Measurements from ENCODE around the gene PPIL1.

The PPIL1 gene

DNA sequence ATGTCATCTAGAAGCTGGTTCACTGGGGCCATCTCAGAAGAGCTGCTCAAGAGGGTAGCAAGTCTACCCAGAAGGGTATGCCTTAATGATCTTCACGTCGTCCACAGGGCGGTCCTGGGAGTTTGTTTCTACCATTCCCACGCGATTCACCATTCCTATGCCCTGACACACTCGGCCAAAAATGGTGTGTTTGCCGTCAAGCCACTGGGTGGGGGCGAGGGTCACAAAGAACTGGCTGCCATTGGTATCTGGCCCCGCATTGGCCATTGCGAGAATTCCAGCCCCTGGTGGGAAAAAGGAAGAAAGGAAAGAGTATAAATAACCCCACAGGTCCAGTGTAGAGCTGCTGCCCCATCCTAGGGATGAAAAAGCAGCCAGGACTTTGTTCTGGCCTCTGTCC, 18.9 kb downstream of the PPIL1 start:
- no peak for DNase-seq (ENCODE audit: low read depth in 2 of 2)

- DNase-seq (ENCODE audit: low read depth in 2 of 2), result no peak
Measured at GRCh38 chr6:36853325-36853724, 21.3 kb downstream of the PPIL1 start.

DNA sequence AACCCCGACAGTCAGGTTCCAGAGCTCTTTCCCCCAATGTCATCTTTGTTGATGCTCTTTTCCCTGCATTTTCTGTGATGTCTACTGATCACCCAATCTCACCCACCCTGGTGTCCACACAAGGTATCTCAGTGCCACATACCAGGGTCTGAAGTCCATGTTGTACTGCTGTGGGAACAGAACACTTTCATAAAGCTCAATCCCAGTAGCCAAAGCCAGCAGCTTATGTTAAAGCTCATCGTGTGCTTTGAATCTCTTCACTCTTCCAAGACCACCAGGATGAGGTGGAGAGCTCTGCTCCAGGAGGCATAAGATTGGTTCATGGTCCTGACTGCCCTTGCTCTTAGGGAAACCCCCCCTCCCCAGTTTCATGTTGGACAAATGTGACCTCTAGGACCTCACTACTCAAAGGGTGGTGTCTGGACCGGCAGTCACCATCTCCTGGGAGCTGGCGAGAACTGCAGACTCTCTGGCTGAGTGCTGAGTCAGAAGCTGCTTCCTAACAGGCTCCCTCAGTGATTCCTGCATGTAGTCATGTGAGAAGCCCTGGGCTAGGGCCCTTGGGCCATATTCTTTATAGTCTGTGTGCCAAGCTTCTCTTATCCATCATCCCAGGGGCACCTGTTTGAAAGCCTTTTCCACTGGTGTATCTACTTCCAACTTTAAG, 22.0 kb downstream of the PPIL1 start:
- DNase-seq (ENCODE audit: low read depth in 2 of 2), result no peak

- DNase-seq (ENCODE audit: low read depth in 2 of 2), result no peak
Measured at GRCh38 chr6:36851626-36852025, 23.0 kb downstream of the PPIL1 start.

GRCh38 chr6:36851149-36851614, 23.4 kb downstream of the PPIL1 start:
- DNase-seq (ENCODE audit: low read depth in 2 of 2), result no peak

- no peak for DNase-seq (ENCODE audit: low read depth in 2 of 2)
Measured at GRCh38 chr6:36850021-36850420, 24.6 kb downstream of the PPIL1 start.

- DNase-seq (ENCODE audit: low read depth in 2 of 2), result no peak
Measured at GRCh38 chr6:36848658-36849441, 25.8 kb downstream of the PPIL1 start.

- no peak for DNase-seq (ENCODE audit: low read depth in 2 of 2)
Measured at GRCh38 chr6:36847991-36848390, 26.6 kb downstream of the PPIL1 start.

DNA sequence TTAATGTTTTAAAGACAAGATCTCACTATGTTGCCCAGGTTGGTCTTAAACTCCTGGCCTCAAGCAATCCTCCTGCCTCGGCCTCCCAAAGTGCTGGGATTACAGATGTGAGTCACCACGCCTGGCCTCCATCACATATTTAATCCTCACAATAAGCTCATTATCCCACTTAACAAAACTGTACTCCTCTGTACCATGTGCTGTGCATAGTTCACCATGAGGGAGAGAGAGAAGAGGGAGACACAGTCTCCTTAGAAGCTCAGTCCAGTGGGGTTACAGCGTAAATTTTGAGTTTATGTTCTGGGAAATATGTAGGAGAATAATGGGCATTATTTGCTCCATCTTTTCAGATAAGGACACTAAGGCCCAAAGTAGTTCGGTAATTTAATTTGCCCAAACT, 27.5 kb downstream of the PPIL1 start:
- DNase-seq (ENCODE audit: low read depth in 2 of 2), result no peak

DNA sequence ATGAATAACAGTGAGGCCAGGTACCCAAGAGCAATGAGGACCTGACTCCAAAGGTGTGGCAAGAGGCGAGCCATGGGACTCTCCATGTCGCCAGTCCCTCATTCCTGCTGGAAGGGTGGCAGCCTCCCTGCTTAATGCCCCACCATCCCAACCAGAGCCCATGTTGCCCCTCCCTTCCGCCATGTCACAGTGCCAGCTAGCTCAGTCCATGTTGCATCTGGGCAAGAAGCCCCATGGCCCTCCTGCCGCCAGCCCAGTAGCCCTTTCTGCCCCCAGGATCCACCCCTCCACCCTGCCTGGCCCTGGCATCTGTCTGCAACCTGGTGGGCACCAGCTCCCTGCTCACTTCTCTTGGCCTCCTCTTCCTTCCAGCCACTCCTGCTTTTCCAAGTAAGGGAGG, 29.4 kb downstream of the PPIL1 start:
- DNase-seq (ENCODE audit: low read depth in 2 of 2), result no peak

DNA sequence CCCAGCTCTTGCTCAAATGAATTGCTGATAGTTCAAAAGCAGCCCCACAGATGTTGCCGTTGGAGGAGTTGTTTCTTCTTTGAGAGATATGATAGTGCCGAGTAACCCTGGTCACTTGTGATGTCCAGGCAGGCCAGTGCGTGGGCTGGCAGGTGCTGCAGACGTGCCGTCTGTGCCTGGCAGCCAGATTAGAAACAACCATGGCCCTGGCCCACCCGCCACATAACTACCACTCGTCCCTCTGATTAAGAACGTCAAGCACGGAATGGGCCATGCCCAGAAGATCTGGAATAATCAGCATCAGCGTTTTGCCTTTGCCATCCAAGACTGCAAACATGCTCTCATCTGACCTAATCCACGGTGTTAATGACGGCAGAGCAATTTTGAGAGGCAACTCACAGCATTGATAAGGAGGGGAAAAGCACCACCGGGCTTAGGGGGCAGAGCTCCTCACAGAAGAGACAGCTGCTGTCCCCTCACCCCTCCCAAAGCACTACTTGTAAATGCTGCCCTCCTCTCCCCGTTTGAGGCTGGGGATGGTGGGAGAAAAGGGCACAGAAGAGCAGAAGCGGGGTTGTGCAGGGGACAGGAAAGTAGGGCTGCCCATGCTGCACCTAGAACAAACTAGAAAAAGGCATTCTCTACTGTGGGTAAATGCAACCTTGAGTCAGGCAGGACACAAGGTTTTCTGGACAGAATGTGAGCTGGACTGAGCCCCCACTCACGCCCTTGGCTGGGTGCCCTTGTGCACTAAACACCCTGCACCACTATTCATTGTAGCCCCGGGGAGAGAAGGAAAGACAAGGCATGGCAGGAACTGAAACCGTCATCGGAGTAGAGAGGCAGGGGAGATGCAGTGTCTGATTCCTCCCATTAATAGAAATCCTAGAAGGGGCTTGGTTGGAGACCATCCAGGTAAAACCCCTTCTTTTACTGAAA, 30.1 kb downstream of the PPIL1 start:
- no peak for DNase-seq (ENCODE audit: low read depth in 2 of 2)

GRCh38 chr6:36843170-36843569, 31.4 kb downstream of the PPIL1 start:
- DNase-seq (ENCODE audit: low read depth in 2 of 2), result no peak

- no peak for DNase-seq (ENCODE audit: low read depth in 2 of 2)
Measured at GRCh38 chr6:36841756-36842155, 32.8 kb downstream of the PPIL1 start.

- peak in 1 of 2 donors; percentile 9 for DNase-seq (ENCODE audit: low read depth in 2 of 2)
Measured at GRCh38 chr6:36840432-36841403, 33.9 kb downstream of the PPIL1 start.

DNA sequence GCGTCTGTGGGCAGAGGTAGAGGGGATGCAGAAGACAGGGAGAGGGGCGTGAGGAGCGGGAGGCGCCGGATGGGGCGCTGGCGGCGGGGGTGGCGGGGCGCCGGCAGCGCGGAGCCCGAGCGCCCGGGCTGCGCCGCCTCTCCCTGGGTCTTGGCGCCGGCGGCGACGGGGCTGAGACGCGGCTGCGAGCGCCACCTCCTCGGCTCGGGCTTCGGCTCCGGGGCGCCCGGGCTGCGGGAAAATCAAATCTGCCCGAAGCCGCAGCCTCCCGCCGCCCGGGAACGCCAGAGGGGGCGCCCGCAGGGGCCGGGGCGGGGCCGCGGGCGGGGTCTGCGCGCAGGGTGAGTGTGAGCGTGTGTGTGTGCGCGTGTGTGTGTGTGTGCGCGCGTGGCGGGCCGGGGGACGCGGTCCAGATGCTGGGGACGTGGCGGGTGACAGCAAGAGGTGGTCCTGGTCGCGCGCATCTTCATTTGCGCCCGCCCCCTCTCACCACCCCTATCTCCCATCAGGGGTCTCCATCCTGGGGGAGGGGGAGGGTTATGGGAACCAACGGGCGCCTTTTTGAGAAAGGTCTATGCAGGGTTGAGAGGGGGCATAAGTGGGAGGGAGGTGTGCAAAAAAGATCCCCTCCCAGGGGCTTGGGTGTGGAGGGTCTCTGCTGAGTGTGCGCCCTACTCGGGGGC, 34.7 kb downstream of the PPIL1 start:
- DNase-seq (ENCODE audit: low read depth in 2 of 2), result no peak

DNA sequence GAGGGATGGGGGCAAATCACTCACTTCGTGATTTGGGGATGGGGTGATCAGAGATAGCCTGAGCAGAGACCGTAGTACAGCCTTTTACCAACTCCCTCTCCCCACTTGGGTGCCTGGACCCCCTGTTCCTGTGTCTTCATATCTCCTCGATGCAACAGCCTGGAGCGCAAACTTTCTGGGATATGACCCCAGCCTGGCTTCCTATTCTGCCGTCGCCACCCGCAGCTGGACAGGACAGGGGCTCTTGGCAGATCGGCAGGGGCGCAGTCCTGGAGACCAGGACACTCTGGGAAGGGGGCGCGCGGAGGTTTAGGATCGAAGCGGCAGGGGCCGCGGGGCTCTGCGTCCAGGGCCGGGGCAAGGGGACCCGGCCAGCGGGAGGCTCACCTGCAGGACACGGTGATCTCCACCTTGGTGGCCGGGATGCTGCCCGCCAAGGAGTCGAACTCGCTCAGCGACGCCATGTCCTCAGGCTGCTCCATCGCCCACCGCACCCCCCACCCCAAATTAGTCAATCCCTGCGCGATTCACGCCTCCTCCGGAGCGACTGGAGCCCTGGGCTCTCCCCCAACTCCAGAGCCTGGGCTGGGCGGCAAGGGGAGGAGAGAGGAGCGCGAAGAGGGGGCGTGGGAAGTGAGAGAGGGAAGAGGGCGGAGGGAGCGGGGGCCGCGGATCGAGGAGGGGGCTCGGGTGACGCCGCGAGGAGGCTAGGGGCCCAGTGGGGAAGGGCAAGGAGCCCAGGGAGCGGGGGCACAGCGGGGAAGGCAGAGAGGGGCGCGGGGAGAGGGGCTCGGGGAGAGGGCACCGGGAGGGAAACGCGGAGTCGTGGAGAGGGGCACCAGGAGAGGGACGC, 35.5 kb downstream of the PPIL1 start, which contains the start of gene CPNE5:
Gene CPNE5, minus strand, starts transcription at position 549 of the 853 bp plus-strand sequence. Its CDS starts 67 bp downstream, at position 482.
- DNase-seq (ENCODE audit: low read depth in 2 of 2), result no peak

- DNase-seq (ENCODE audit: low read depth in 2 of 2), result no peak
Measured at GRCh38 chr6:36837686-36838085, 36.9 kb downstream of the PPIL1 start.

- no peak for DNase-seq (ENCODE audit: low read depth in 2 of 2)
Measured at GRCh38 chr6:36837022-36837339, 37.6 kb downstream of the PPIL1 start.
